HUES48 (cell line): ENCODE measurements around the gene ZCCHC18.
A peak's percentile ranks its signal among the peaks of the same experiment; 100 is the strongest.
"Not testable (repeated sequence)": the region's sequence is repeated elsewhere in the genome, so short reads cannot be mapped to it uniquely, and the experiment has no call there.

ENCODE experiments used
- H3K27ac ChIP-seq: one replicate; pipeline ENCODE4 v1.7.0; 2013; ENCODE audit warnings: low read depth, low read length, inconsistent platforms
- H3K27me3 ChIP-seq: 2 replicates; pipeline ENCODE4 v1.6.1; 2013; ENCODE audit warnings: mild to moderate bottlenecking, low read length; ENCODE audit not compliant: control insufficient read depth, insufficient read depth
- H3K36me3 ChIP-seq: 2 replicates; pipeline ENCODE4 v1.6.1; 2013; ENCODE audit warnings: low read length; ENCODE audit not compliant: control insufficient read depth, insufficient read depth
- H3K4me1 ChIP-seq: 2 replicates; pipeline ENCODE4 v1.6.1; 2013; ENCODE audit warnings: mild to moderate bottlenecking, low read length; ENCODE audit not compliant: control insufficient read depth, insufficient read depth
- H3K4me3 ChIP-seq: 2 replicates; pipeline ENCODE4 v1.5.1; 2013; ENCODE audit warnings: mild to moderate bottlenecking, low read depth, low read length
- H3K9ac ChIP-seq: 2 replicates; pipeline ENCODE4 v1.6.1; 2013; ENCODE audit warnings: mild to moderate bottlenecking, low read depth, low read length, moderate library complexity
- H3K9me3 ChIP-seq: 2 replicates; pipeline ENCODE4 v1.6.1; 2013; ENCODE audit warnings: low read length; ENCODE audit not compliant: control insufficient read depth, insufficient read depth

Gene ZCCHC18

DNA sequence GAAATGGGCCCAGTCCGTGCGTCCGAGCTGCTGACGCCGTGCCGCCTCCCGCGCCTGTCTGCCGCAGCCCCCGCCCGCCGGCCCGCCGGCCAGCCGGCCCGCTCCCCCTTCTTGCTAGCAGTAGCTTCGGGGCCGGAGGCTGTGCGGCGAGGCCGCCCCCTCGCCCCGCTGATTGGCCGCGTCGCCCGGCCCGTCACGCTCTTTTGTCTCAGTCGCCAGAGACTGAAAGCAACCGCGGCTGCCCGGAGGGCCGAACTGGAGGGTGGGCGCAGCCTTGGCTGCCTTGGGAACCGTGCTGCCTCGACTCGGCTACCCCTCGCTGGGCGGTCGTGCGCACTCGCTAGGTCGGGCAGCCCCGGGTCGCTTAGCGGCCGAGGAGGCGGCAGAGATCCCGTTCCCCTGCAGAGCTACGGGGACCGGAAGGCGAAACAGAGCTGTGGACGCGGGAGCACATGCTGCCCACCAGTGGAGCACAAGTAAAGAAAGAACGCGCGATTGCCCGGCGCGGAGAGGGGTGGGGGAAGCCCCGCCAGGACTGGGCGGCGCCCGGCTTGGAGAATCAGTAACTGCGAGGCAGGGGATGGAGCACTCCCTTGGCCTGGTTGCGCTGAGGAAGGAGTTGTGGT, at the start of gene ZCCHC18:
Gene ZCCHC18, plus strand, starts transcription at position 198 of the 626 bp plus-strand sequence. CDS start 1,589 bp downstream, outside the sequence.
- peak within 1 kb of the TSS; percentile 52 for H3K9ac ChIP-seq
- H3K4me1 ChIP-seq = peaks cover 14% of the 10 kb centered on the region
- H3K4me3 ChIP-seq = peak within 1 kb of the TSS; percentile 74
- H3K27me3 ChIP-seq = peaks cover 29% of the 10 kb centered on the region
- no peaks in the 10 kb centered on the region for H3K36me3 ChIP-seq
- peak within 1 kb of the TSS; percentile 67 for H3K27ac ChIP-seq
- no peaks in the 10 kb centered on the region for H3K9me3 ChIP-seq

DNA sequence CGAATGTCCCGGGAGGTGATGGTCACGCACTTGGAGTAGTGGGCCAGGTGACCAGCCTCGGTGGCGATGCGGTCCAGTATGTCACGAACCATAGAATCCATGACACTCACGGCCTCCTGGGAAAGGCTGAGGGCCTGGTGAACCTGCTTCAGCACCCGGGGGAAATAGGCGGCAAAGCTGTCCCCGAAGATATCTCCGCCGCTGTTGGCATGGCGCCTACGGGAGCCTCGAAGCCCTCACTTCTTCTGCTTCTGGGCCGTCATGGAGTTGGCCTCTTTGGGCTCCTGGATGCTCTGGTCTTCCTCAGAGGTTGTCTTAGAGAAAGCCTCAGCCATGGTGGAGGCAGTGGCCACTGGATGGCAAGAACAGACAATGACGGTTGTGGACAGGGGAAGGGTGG, 49.7 kb upstream of the ZCCHC18 start:
- not testable (repeated sequence) for H3K36me3 ChIP-seq, H3K4me3 ChIP-seq, H3K4me1 ChIP-seq, H3K27me3 ChIP-seq, H3K9me3 ChIP-seq, H3K9ac ChIP-seq, H3K27ac ChIP-seq

DNA sequence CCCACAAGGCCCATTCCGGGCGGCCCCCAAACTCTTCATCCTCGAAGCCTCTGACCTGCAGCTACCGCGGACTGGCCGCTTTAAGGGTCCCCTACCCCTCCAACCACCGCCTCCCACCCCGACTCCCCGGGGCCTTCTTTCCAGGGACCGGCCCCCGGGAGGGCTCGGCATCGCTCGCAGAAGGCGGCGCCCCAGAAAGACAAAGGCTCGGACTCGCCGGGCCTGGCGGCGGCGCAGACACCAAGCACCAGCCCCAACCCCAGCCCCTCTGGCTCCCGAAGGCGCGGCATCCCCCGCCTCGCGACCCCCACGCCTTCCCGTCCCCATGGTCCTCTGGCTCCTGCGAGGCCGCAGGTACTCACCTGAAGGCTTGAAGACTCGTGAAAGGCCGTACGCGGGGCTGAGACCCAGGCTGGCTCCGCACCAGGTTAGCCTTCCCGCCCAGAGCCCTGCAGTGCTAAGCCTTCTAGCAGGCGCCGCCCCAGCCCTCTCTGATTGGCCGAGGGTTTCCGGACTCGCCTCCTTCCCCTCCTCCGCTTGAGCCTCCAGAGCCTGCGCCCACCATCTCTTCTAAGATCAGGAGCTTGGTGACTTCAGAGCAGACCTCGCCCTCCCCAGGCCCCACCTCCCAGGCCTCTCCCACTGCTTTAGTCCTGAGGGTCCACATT, 36.4 kb upstream of the ZCCHC18 start, which contains the start of gene TMSB15C:
Gene TMSB15C, minus strand, starts transcription at position 459 of the 668 bp plus-strand sequence.
- not testable (repeated sequence) for H3K27ac ChIP-seq, H3K9me3 ChIP-seq, H3K4me1 ChIP-seq, H3K27me3 ChIP-seq, H3K4me3 ChIP-seq, H3K9ac ChIP-seq, H3K36me3 ChIP-seq

DNA sequence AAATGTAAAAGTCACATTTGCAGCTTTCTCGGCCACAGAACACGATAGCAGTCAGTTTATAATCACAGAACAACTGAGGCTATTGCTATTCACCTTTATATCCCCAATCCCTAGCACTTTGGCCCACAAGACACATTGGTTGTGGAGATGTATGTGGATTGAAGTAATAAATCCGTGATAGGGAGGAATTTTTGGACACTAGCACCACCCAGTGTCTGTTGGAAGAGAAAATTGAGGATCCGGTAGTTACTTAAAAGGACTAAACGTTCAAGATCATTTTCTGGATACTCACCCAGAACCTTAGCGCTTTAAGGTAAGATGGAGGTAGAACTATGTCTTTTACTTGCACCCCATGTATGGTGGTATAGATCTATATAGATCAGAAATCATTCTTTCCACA, 34.5 kb upstream of the ZCCHC18 start:
- H3K9ac ChIP-seq, H3K4me1 ChIP-seq, H3K27ac ChIP-seq, H3K9me3 ChIP-seq, H3K27me3 ChIP-seq, H3K36me3 ChIP-seq, H3K4me3 ChIP-seq: not testable (repeated sequence)

DNA sequence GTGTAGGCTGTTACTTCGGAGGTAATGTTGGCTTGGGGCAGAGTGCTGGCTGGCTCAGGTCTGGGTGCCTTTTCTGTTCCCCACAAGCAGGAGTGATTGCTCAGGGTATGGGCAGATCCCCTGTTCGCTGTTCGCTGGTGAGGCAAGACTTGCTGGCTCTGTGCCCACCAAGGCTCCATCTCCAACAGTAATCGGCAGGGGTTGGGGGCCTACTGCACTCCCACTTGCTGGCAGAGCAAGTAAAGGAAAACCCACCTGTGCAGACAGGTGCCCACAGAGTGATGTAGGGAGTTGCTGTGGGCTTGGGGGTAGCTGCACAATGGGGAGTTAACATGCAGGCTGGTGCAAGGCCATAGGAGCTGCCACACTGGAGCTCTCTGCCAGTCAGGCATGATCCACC, 28.3 kb upstream of the ZCCHC18 start:
- Histone ChIP-seq H3K27ac (no peak overlapping the region), H3K9ac (no peak overlapping the region), H3K27me3 (peaks cover 14% of the 10 kb centered on the region), H3K9me3 (no peaks in the 10 kb centered on the region), H3K4me3 (no peak overlapping the region), H3K4me1 (no peaks in the 10 kb centered on the region), H3K36me3 (no peaks in the 10 kb centered on the region)

DNA sequence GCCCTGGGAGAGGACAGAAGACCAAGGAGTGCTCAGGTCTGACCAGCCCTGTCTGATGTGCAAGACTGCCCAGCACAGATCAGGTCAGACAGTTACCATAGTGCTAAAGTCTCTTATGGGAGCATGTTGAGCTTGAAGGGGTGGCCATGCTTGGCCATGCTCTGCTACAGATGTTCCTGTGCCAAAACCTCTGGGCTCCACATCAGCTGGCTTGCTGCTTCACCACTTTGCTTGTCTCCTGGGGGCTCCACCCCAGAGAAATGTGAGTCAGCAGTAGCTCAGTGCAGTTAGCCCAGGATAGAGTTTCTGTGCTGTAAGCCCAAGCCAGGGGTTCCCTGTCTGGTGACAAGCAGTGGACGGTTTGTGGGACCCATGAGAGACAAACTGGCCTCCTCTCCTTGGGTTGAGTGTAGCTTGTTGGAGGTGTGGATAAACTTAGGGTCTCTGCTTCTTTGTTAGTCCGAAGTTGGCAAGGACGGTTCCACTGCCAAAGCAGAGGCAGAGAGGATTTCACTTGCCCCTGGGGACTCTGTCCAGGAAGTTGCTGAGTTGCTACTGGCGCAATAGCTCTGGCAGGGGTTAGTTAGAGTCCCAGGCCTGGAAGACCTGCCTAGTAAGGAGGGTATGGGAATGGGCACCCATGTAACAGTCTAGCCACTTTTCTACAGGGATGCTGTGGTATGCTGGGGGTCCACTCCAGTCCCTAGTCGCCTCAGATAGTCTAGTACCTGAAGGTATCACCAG, 27.6 kb upstream of the ZCCHC18 start:
- Histone ChIP-seq H3K27ac (no peak overlapping the region), H3K36me3 (no peaks in the 10 kb centered on the region), H3K4me1 (no peaks in the 10 kb centered on the region), H3K9ac (no peak overlapping the region), H3K9me3 (no peaks in the 10 kb centered on the region), H3K27me3 (peaks cover 16% of the 10 kb centered on the region), H3K4me3 (no peak overlapping the region)

DNA sequence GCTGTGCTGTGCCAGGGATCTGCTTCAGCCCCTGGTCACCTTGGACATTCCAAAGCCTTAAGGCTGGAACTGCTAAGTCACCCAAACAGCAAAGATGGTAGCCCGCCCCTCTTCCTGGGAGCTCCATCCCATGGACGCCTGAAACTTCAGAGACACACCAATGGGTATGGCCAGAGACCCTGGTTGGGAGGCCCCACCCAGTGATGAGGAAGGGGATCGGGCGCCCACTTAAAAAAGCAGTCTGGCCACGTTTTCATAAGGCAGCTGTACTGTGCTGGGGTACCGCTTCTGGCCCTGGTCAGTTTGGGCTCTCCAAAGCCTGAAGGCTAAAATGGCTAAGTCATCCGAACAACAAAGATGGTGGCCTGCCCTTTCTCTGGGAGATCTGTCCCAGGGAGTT, 26.8 kb upstream of the ZCCHC18 start:
- H3K4me1 ChIP-seq = no peaks in the 10 kb centered on the region
- H3K27me3 ChIP-seq = peaks cover 24% of the 10 kb centered on the region
- H3K4me3 ChIP-seq = no peak overlapping the region
- H3K9ac ChIP-seq = no peak overlapping the region
- H3K9me3 ChIP-seq = no peaks in the 10 kb centered on the region
- H3K27ac ChIP-seq = no peak overlapping the region
- no peaks in the 10 kb centered on the region for H3K36me3 ChIP-seq

DNA sequence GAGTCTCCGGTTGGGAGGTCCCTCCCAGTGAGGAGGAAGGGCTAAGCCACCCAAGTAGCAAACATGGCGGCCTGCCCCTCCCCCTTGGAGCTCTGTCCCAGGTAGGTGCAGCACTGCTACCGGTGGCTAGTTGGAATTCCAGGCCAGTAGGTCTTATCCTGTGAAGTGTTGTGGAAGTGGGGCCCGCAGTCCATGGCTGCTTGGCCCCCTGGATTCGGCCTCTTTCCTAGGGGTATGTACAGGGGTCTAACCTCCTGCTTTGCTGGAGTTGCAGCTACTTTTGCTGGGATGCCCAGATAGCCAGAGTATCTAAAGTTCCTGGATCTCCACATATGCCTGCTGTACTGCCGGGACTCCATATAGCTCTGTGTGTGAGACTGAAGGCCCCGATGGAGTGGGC, 26.4 kb upstream of the ZCCHC18 start:
- Histone ChIP-seq H3K9me3 (no peaks in the 10 kb centered on the region), H3K27ac (no peak overlapping the region), H3K27me3 (peaks cover 25% of the 10 kb centered on the region), H3K4me1 (no peaks in the 10 kb centered on the region), H3K36me3 (no peaks in the 10 kb centered on the region), H3K4me3 (no peak overlapping the region), H3K9ac (no peak overlapping the region)

DNA sequence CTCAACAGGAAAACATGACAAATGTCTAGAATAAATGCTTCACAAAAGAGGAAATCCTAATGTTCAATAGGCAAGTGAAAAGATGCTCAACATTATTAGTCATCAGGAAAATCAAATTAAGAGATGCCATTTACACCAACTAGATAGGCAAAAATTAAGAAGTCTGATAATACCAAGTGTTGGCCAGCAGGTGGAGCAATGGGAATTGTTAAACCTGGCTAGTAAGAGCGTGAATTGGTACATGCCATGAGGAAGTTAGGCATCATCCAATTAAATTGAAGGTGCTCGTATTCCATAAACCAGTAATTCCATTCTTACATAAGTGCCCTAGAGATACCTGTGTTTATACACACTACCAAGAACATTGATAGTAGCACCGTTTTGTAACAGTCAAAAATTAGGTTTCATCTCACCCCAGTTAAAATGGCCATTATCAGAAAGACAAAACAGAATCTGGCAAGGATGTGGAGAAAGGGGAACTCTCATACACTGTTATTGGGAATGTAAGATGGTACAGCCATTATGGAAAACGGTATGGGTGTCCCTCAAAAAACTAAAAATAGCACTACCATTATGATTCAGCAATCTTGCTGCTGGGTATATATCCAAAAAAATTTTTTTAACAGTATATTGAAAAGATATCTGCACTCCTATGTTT, 14.0 kb upstream of the ZCCHC18 start:
- Histone ChIP-seq H3K27ac (no peak overlapping the region), H3K27me3 (peaks cover 5% of the 10 kb centered on the region), H3K9me3 (no peaks in the 10 kb centered on the region), H3K4me1 (no peaks in the 10 kb centered on the region), H3K9ac (no peak overlapping the region), H3K36me3 (no peaks in the 10 kb centered on the region), H3K4me3 (no peak overlapping the region)

DNA sequence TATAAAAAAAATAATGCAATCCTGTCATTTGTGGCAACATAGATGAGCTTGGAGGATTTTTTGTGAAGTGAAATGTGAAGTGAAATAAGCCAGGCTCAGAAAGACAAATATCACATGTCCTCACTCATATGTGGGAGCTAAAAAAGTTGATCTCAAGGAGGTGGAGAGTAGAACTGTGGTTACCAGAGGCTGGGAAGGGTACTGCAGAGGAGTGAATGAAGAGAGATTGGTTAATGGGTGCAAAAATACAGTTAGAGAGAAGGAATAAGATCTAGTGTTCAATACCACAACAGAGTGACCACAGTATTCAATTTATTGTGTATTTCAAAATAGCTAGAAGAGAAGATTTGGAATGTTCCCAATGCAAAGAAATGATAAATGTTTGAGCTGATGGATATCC, 13.4 kb upstream of the ZCCHC18 start:
- no peak overlapping the region for H3K4me3 ChIP-seq
- no peak overlapping the region for H3K27ac ChIP-seq
- no peaks in the 10 kb centered on the region for H3K36me3 ChIP-seq
- no peaks in the 10 kb centered on the region for H3K4me1 ChIP-seq
- H3K27me3 ChIP-seq = peaks cover 5% of the 10 kb centered on the region
- no peak overlapping the region for H3K9ac ChIP-seq
- H3K9me3 ChIP-seq = no peaks in the 10 kb centered on the region

DNA sequence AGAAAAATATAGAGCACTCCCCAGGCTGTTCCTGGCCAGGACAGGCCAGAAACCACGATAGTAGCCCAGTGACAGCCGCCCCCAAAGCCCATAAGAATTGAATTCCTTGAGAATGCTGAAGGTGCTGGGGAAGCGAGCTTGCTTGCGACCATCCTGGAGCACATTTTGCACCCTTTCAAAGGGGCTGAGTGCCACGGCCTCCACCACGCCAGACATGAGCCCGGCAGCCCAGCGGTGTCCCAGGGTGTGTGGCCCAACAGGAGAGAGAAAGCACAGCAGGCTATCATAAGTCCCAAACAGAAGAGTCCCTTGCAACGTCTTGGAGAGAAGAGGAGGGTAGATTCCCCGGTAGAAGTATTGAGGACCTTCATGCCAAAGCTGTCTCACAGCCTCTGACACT, 7.6 kb upstream of the ZCCHC18 start:
- peaks cover 9% of the 10 kb centered on the region for H3K27me3 ChIP-seq
- no peak overlapping the region for H3K27ac ChIP-seq
- no peak overlapping the region for H3K4me3 ChIP-seq
- H3K9ac ChIP-seq = no peak overlapping the region
- H3K4me1 ChIP-seq = no peaks in the 10 kb centered on the region
- no peaks in the 10 kb centered on the region for H3K36me3 ChIP-seq
- no peaks in the 10 kb centered on the region for H3K9me3 ChIP-seq
